DND-41 (cell line): ENCODE measurements around the gene EFCAB11.

Source experiments
- ATAC-seq: fragments of 200-7000 bp; cut with Tn5 transposase; 3 replicates; pipeline ENCODE4 v1.9.1; 2021; ENCODE audit warnings: low read depth; ENCODE audit not compliant: insufficient read depth
- DNase-seq: peaks from one replicate; pipeline ENCODE4 v3.0.0-alpha.2; 2020
- H2AFZ ChIP-seq: 2 replicates; pipeline ENCODE4 v1.6.0; 2012; ENCODE audit warnings: low read depth, low read length
- H3K27ac ChIP-seq: 2 replicates; pipeline ENCODE4 v1.5.1; 2012; ENCODE audit warnings: low read length, inconsistent platforms
- H3K27me3 ChIP-seq: fragments of 200-600 bp; sonication (generic); 2 replicates; pipeline ENCODE4 v1.6.0; 2012; ENCODE audit warnings: low read length, mild to moderate bottlenecking, inconsistent platforms; ENCODE audit not compliant: insufficient read depth, poor library complexity
- H3K36me3 ChIP-seq: 2 replicates; pipeline ENCODE4 v1.5.1; 2012; ENCODE audit warnings: low read length, inconsistent platforms; ENCODE audit not compliant: insufficient read depth
- H3K4me1 ChIP-seq: 2 replicates; pipeline ENCODE4 v1.5.1; 2012; ENCODE audit warnings: mild to moderate bottlenecking, low read length; ENCODE audit not compliant: insufficient read depth
- H3K4me2 ChIP-seq: 2 replicates; pipeline ENCODE4 v1.6.0; 2012; ENCODE audit warnings: mild to moderate bottlenecking, moderate library complexity, low read length, inconsistent platforms; ENCODE audit not compliant: insufficient read depth
- H3K4me3 ChIP-seq, 2 experiments: fragments of 200-600 bp in 1 of 2; shearing (Covaris generic) in 1 of 2; 2 replicates each; pipeline ENCODE4 v1.5.1; 2012 to 2016; ENCODE audit warnings: inconsistent platforms in 2 of 2, low read length in 2 of 2, mild to moderate bottlenecking in 2 of 2, low read depth in 1 of 2, moderate library complexity in 1 of 2
- H3K79me2 ChIP-seq: 2 replicates; pipeline ENCODE4 v1.6.0; 2012; ENCODE audit warnings: low read length, inconsistent platforms; ENCODE audit not compliant: insufficient read depth
- H3K9ac ChIP-seq: 2 replicates; pipeline ENCODE4 v1.6.0; 2012; ENCODE audit warnings: low read depth, mild to moderate bottlenecking, inconsistent platforms, low read length, moderate library complexity
- H3K9me3 ChIP-seq: 2 replicates; pipeline ENCODE4 v1.5.1; 2012; ENCODE audit warnings: low read length, moderate library complexity, mild to moderate bottlenecking, inconsistent platforms; ENCODE audit not compliant: insufficient read depth, severe bottlenecking
- H4K20me1 ChIP-seq: 2 replicates; pipeline ENCODE4 v1.6.0; 2012; ENCODE audit warnings: low read length; ENCODE audit not compliant: insufficient read depth
- CTCF ChIP-seq: IDR thresholded peaks from 2 replicates; pipeline ENCODE4 v1.5.1; 2012; ENCODE audit warnings: borderline replicate concordance, low read length, moderate library complexity, mild to moderate bottlenecking; ENCODE audit not compliant: poor library complexity, severe bottlenecking; ENCODE audit errors: extremely low read depth
- EZH2 ChIP-seq: IDR thresholded peaks from 3 replicates; pipeline ENCODE4 v1.6.1; 2012; ENCODE audit warnings: borderline replicate concordance, low read depth, mild to moderate bottlenecking, moderate library complexity, low read length, inconsistent platforms; ENCODE audit not compliant: severe bottlenecking

The EFCAB11 gene

DNA sequence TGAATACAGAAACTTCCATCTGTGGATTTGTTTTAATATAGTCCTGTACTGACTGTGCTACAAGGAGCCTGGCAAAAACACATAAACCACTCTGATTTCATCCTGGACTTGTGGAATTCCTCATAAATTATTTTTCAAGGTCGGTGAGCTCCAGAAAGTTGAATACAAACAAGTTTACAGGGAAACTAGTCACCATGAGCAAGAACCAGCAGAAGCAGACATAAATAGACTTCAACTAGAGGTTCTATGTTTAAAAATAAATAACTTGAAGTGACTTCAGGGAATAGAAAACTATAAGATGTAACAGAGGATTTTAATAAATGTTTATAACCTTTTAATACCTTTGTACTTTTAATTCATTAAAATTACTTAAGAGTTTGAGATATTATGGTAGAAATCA lies 63.5 kb downstream of the EFCAB11 start:
- Histone ChIP-seq H3K36me3 (no peaks in the 10 kb centered on the region), H3K27me3 (no peaks in the 10 kb centered on the region)

GRCh38 chr14:89890589-89890988 lies 63.9 kb downstream of the EFCAB11 start:
- no peak overlapping the region for H3K4me2 ChIP-seq
- H3K9ac ChIP-seq, result no peak overlapping the region
- no peak overlapping the region for H3K4me3 ChIP-seq
- no peaks in the 10 kb centered on the region for H3K79me2 ChIP-seq
- H3K4me1 ChIP-seq, result no peaks in the 10 kb centered on the region
- H3K9me3 ChIP-seq, result no peaks in the 10 kb centered on the region
- H3K27me3 ChIP-seq, result no peaks in the 10 kb centered on the region
- DNase-seq (no peak), ATAC-seq (no peak)
- H2AFZ ChIP-seq, result no peak overlapping the region
- no peaks in the 10 kb centered on the region for H3K36me3 ChIP-seq
- H3K27ac ChIP-seq, result no peak overlapping the region
- no peak for TF ChIP-seq EZH2
- TF ChIP-seq CTCF, result no peak
- H4K20me1 ChIP-seq, result no peaks in the 10 kb centered on the region

More for the DNA sequence above, 63.5 kb downstream of the EFCAB11 start:
- Histone ChIP-seq H3K4me1 (no peaks in the 10 kb centered on the region), H3K4me2 (no peak overlapping the region), H3K4me3 (no peak overlapping the region), H3K27ac (no peak overlapping the region), H3K9me3 (no peaks in the 10 kb centered on the region), H4K20me1 (no peaks in the 10 kb centered on the region), H3K9ac (no peak overlapping the region), H3K79me2 (no peaks in the 10 kb centered on the region), H2AFZ (no peak overlapping the region)
- ATAC-seq (no peak), DNase-seq (no peak)
- TF ChIP-seq EZH2 (no peak), CTCF (no peak)

GRCh38 chr14:89889626-89890025 lies 64.9 kb downstream of the EFCAB11 start:
- H3K4me3 ChIP-seq, result no peak overlapping the region
- H4K20me1 ChIP-seq, result no peaks in the 10 kb centered on the region
- ATAC-seq (no peak), DNase-seq (no peak)
- H3K27me3 ChIP-seq, result no peaks in the 10 kb centered on the region
- H3K4me1 ChIP-seq, result no peaks in the 10 kb centered on the region
- no peak overlapping the region for H3K27ac ChIP-seq
- no peak overlapping the region for H2AFZ ChIP-seq
- no peak for TF ChIP-seq CTCF
- TF ChIP-seq EZH2, result no peak
- no peak overlapping the region for H3K9ac ChIP-seq
- no peaks in the 10 kb centered on the region for H3K79me2 ChIP-seq
- H3K36me3 ChIP-seq, result no peaks in the 10 kb centered on the region
- no peak overlapping the region for H3K4me2 ChIP-seq
- H3K9me3 ChIP-seq, result no peaks in the 10 kb centered on the region

- Histone ChIP-seq H3K9ac (no peak overlapping the region), H3K79me2 (no peaks in the 10 kb centered on the region), H3K36me3 (no peaks in the 10 kb centered on the region), H3K4me2 (no peak overlapping the region), H3K27ac (no peak overlapping the region), H3K27me3 (no peaks in the 10 kb centered on the region), H3K9me3 (no peaks in the 10 kb centered on the region), H3K4me1 (no peaks in the 10 kb centered on the region), H2AFZ (no peak overlapping the region; the same call in 1 of the 2 replicates), H3K4me3 (no peak overlapping the region), H4K20me1 (no peaks in the 10 kb centered on the region)
- no peak for TF ChIP-seq CTCF
- TF ChIP-seq EZH2, result no peak
- no peak for ATAC-seq
- DNase-seq, result no peak
Measured at GRCh38 chr14:89884761-89885160, 69.8 kb downstream of the EFCAB11 start.
